Central memory CD8-positive, alpha-beta T cell (primary cell): ENCODE results near the gene SEL1L3.

Experiments
- ATAC-seq: fragments of 150-1000 bp; cut with Tn5 transposase; replicated peaks from 2 replicates; pipeline ENCODE4 v1.10.0; 2022; ENCODE audit warnings: mild to moderate bottlenecking, moderate FRiP score, moderate number of reproducible peaks; ENCODE audit not compliant: poor library complexity, severe bottlenecking; ENCODE audit errors: extremely low read depth
- DNase-seq, 2 donors: peaks; one replicate each; pipeline ENCODE4 v3.0.0; 2021; ENCODE audit warnings: low spot score in 2 of 2
- H3K27ac Mint-ChIP-seq: one replicate; pipeline ENCODE4 v1.8.0; 2022; ENCODE audit warnings: low read depth, mild to moderate bottlenecking, moderate library complexity, mixed read lengths
- H3K27me3 Mint-ChIP-seq: one replicate; pipeline ENCODE4 v1.8.0; 2022; ENCODE audit warnings: mixed read lengths
- H3K36me3 Mint-ChIP-seq: one replicate; pipeline ENCODE4 v1.8.0; 2022; ENCODE audit warnings: mild to moderate bottlenecking, moderate library complexity, mixed read lengths; ENCODE audit not compliant: insufficient read depth
- H3K4me1 Mint-ChIP-seq: one replicate; pipeline ENCODE4 v1.8.0; 2022; ENCODE audit warnings: mixed read lengths
- H3K4me3 Mint-ChIP-seq: one replicate; pipeline ENCODE4 v1.8.0; 2022; ENCODE audit warnings: mild to moderate bottlenecking, moderate library complexity, mixed read lengths
- H3K9me3 Mint-ChIP-seq: one replicate; pipeline ENCODE4 v1.8.0; 2022; ENCODE audit warnings: mixed read lengths

The SEL1L3 gene

DNA sequence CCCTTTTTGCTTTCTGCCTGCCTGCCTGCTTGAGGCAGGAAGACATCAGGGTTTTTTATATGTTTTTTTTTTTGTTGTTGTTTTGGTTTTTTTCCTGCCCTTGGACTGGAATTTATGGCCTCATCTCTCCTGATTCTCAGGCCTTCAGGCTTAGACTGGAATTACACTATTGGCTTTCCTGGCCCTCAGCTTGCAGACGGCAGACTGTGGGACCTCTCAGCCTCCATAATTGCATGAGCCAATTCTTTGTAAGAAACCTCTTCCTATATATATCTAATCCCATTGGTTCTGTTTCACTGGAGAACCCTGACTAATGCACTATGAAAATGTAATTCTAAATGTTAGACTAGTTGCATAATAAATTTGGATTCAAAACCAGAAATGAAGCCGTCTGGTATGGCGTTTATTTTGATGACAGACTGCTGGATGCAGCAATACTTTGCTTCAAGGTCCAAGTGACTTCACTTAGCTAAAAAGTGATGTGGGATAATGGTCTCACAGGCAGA, 59.0 kb downstream of the SEL1L3 start:
- Mint-ChIP-seq H3K4me3 (no peak overlapping the region), H3K9me3 (no peaks in the 10 kb centered on the region), H3K27me3 (no peaks in the 10 kb centered on the region), H3K27ac (no peak overlapping the region), H3K4me1 (no peaks in the 10 kb centered on the region), H3K36me3 (peaks cover 44% of the 10 kb centered on the region)
- no peak for ATAC-seq
- DNase-seq, result no peak

- DNase-seq (no peak), ATAC-seq (no peak)
- no peak overlapping the region for H3K4me3 Mint-ChIP-seq
- H3K27ac Mint-ChIP-seq, result no peak overlapping the region
- H3K36me3 Mint-ChIP-seq, result peaks cover 33% of the 10 kb centered on the region
- no peaks in the 10 kb centered on the region for H3K4me1 Mint-ChIP-seq
- H3K9me3 Mint-ChIP-seq, result no peaks in the 10 kb centered on the region
- H3K27me3 Mint-ChIP-seq, result no peaks in the 10 kb centered on the region
Measured at GRCh38 chr4:25801594-25801993, 61.2 kb downstream of the SEL1L3 start.

- no peak for ATAC-seq
- Mint-ChIP-seq H3K27me3 (no peaks in the 10 kb centered on the region), H3K4me1 (no peaks in the 10 kb centered on the region), H3K9me3 (no peaks in the 10 kb centered on the region), H3K27ac (no peak overlapping the region), H3K4me3 (no peak overlapping the region), H3K36me3 (peaks cover 34% of the 10 kb centered on the region)
- no peak for DNase-seq
Measured at GRCh38 chr4:25800245-25800644, 62.5 kb downstream of the SEL1L3 start.

- no peaks in the 10 kb centered on the region for H3K27me3 Mint-ChIP-seq
- no peaks in the 10 kb centered on the region for H3K9me3 Mint-ChIP-seq
- no peak overlapping the region for H3K4me3 Mint-ChIP-seq
- ATAC-seq, result no peak
- no peaks in the 10 kb centered on the region for H3K4me1 Mint-ChIP-seq
- peak overlapping the region; percentile 0 for H3K27ac Mint-ChIP-seq
- no peak for DNase-seq
- H3K36me3 Mint-ChIP-seq, result peaks cover 34% of the 10 kb centered on the region
Measured at GRCh38 chr4:25799522-25799921, 63.3 kb downstream of the SEL1L3 start.

- Mint-ChIP-seq H3K4me1 (peaks cover 5% of the 10 kb centered on the region), H3K36me3 (peaks cover 23% of the 10 kb centered on the region), H3K27me3 (no peaks in the 10 kb centered on the region), H3K27ac (peak overlapping the region; percentile 15), H3K4me3 (no peak overlapping the region), H3K9me3 (no peaks in the 10 kb centered on the region)
- no peak for DNase-seq
- no peak for ATAC-seq
Measured at GRCh38 chr4:25797136-25797535, 65.7 kb downstream of the SEL1L3 start.

GRCh38 chr4:25795566-25796454, 67.0 kb downstream of the SEL1L3 start:
- Mint-ChIP-seq H3K36me3 (peaks cover 19% of the 10 kb centered on the region), H3K27ac (no peak overlapping the region), H3K27me3 (no peaks in the 10 kb centered on the region), H3K9me3 (no peaks in the 10 kb centered on the region), H3K4me3 (no peak overlapping the region), H3K4me1 (peaks cover 7% of the 10 kb centered on the region)
- DNase-seq, result no peak
- ATAC-seq, result no peak

DNA sequence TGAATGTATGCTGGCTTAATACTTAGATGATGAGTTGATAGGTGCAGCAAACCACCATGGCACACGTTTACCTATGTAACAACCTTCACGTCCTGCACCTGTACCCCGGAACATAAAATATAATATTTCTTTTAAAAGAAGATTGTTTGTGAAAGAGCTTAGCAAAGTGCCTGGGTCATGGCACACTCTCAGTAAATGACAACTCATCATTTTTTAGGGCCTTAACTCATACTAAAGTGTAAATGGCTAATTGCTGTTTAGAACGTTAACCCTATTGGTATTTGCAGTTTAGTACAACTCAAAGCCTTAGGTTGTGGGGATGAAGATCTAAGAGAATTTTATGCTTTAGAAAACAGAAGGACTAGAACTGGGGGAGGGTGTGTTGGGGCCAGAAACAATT, 67.7 kb downstream of the SEL1L3 start:
- ATAC-seq (no peak), DNase-seq (no peak)
- Mint-ChIP-seq H3K4me3 (no peak overlapping the region), H3K36me3 (peaks cover 25% of the 10 kb centered on the region), H3K9me3 (no peaks in the 10 kb centered on the region), H3K27ac (no peak overlapping the region), H3K27me3 (no peaks in the 10 kb centered on the region), H3K4me1 (peaks cover 7% of the 10 kb centered on the region)

DNA sequence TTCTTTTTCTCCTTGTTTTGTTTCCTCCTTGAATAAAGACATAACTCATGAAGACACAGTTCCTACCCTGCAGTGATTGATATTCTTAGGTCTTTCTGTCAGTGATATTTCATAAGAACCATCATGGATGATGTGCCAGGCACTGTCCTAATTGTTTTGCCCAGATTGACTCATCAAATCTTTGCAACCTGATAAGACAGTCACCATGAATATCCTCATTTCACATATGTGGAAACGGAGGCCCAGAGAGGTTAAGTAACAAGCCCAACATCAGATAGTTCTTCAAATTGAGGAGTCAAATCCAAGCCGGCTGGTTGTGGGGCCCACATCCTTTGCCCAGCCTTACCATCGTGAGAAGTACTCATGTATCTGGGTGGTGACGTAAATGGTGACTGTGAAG, 69.9 kb downstream of the SEL1L3 start:
- no peaks in the 10 kb centered on the region for H3K9me3 Mint-ChIP-seq
- H3K27ac Mint-ChIP-seq, result no peak overlapping the region
- no peak for DNase-seq
- ATAC-seq, result no peak
- no peak overlapping the region for H3K4me3 Mint-ChIP-seq
- H3K27me3 Mint-ChIP-seq, result no peaks in the 10 kb centered on the region
- peaks cover 11% of the 10 kb centered on the region for H3K4me1 Mint-ChIP-seq
- H3K36me3 Mint-ChIP-seq, result peaks cover 29% of the 10 kb centered on the region

DNA sequence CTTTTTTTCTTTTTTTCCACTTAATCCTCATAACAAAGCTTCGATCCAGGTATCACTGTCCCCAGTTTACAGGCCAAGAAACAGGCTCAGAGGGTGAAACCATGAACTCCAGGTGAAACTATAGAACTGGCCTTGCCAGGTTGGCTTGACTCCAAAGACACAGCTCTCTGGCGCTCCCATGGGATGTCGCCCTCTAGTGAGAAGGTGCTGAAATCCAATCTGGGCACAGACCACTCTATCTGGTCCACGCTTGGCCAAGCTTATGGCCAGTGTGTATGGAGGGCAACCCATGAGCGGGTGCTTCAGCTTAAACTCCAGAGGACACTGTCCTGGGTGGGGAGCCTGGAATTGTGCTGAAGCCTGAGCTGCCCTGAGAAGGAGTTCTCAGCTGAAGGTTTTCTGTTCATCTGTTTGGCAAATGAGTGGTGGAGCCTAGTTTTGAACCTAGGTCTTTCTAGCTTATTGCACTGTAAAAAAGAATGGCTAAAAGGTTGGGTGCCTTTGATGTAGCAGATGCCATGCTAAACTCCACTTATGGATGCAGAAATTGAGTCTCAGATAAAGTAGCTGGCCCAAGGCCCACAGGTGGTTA, 70.5 kb downstream of the SEL1L3 start:
- ATAC-seq (no peak), DNase-seq (no peak)
- Mint-ChIP-seq H3K27me3 (no peaks in the 10 kb centered on the region), H3K4me1 (peaks cover 11% of the 10 kb centered on the region), H3K9me3 (no peaks in the 10 kb centered on the region), H3K4me3 (no peak overlapping the region), H3K36me3 (peaks cover 28% of the 10 kb centered on the region), H3K27ac (no peak overlapping the region)

GRCh38 chr4:25790024-25790423, 72.8 kb downstream of the SEL1L3 start:
- no peak overlapping the region for H3K27ac Mint-ChIP-seq
- no peaks in the 10 kb centered on the region for H3K27me3 Mint-ChIP-seq
- peaks cover 24% of the 10 kb centered on the region for H3K36me3 Mint-ChIP-seq

GRCh38 chr4:25788703-25789238, 74.0 kb downstream of the SEL1L3 start:
- H3K27me3 Mint-ChIP-seq, result no peaks in the 10 kb centered on the region
- DNase-seq, result no peak
- H3K4me3 Mint-ChIP-seq, result no peak overlapping the region
- no peak overlapping the region for H3K27ac Mint-ChIP-seq
- no peaks in the 10 kb centered on the region for H3K9me3 Mint-ChIP-seq
- peaks cover 11% of the 10 kb centered on the region for H3K4me1 Mint-ChIP-seq
- no peak for ATAC-seq
- peaks cover 21% of the 10 kb centered on the region for H3K36me3 Mint-ChIP-seq

More at GRCh38 chr4:25790024-25790423, 72.8 kb downstream of the SEL1L3 start:
- Mint-ChIP-seq H3K4me3 (no peak overlapping the region), H3K4me1 (peaks cover 11% of the 10 kb centered on the region), H3K9me3 (no peaks in the 10 kb centered on the region)
- DNase-seq, result no peak
- no peak for ATAC-seq

DNA sequence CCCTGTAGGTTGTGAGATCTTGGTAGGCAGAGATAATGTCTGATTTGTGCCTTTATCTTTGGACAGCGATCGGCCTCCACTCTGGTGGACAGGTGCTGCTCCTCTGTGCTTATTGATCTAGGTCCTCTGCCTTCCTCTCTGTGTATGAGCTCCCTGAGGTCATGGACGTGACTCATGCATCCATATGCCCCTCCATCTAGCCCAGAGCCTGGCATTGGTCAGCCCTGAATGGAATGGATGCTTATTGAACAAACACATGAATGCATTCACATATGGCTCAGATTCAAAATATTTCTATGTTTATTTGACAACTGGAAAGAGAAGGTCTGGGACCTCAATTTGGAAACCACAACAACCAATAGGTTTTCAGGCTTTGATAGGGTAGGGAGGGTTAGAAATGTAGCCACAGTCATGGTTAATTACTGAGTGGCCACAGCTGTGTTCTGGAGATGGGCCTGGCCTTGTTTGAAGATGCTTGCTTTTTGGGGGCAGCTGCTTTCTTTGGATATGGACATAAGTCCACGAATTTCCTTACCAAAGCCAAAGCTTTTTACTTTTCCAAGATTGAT, 76.2 kb downstream of the SEL1L3 start:
- Mint-ChIP-seq H3K36me3 (peaks cover 32% of the 10 kb centered on the region), H3K27me3 (no peaks in the 10 kb centered on the region), H3K4me3 (no peak overlapping the region), H3K4me1 (peaks cover 4% of the 10 kb centered on the region), H3K27ac (no peak overlapping the region), H3K9me3 (no peaks in the 10 kb centered on the region)
- ATAC-seq (no peak), DNase-seq (no peak)
